Subcutaneous abdominal adipose tissue (tissue), 5 donors: Measurements from ENCODE around the gene OR5AK2.
"Not testable (repeated sequence)": the region's sequence is repeated elsewhere in the genome, so short reads cannot be mapped to it uniquely, and the experiment has no call there.

Experiments
- H3K27ac ChIP-seq: one replicate; pipeline ENCODE4 v1.7.0; 2013; ENCODE audit warnings: low read depth, mild to moderate bottlenecking, inconsistent platforms, low read length, moderate library complexity
- H3K27me3 ChIP-seq, 5 donors: one replicate each; pipeline ENCODE4 v1.7.0; 2013; ENCODE audit warnings: low read length in 5 of 5, inconsistent platforms in 1 of 5; ENCODE audit not compliant: control insufficient read depth in 5 of 5, insufficient read depth in 4 of 5
- H3K36me3 ChIP-seq, 5 donors: one replicate each; pipeline ENCODE4 v1.7.0; 2013; ENCODE audit warnings: low read length in 5 of 5; ENCODE audit not compliant: control insufficient read depth in 5 of 5, insufficient read depth in 5 of 5
- H3K4me1 ChIP-seq, 5 donors: one replicate each; pipeline ENCODE4 v1.7.0; 2013; ENCODE audit warnings: low read length in 5 of 5, mild to moderate bottlenecking in 3 of 5, moderate library complexity in 1 of 5; ENCODE audit not compliant: control insufficient read depth in 5 of 5, insufficient read depth in 5 of 5
- H3K4me3 ChIP-seq, 5 donors: one replicate each; pipeline ENCODE4 v1.7.0; 2013; ENCODE audit warnings: low read length in 5 of 5, low read depth in 1 of 5
- H3K9ac ChIP-seq, 5 donors: one replicate each; pipeline ENCODE4 v1.7.0; 2013; ENCODE audit warnings: low read length in 5 of 5, mild to moderate bottlenecking in 4 of 5, moderate library complexity in 3 of 5
- H3K9me3 ChIP-seq, 5 donors: one replicate each; pipeline ENCODE4 v1.7.0; 2013; ENCODE audit warnings: low read length in 5 of 5; ENCODE audit not compliant: control insufficient read depth in 5 of 5
- donor health status: healthy.
- donor health status: healthy.
- donor health status: healthy.
- donor health status: healthy.
- donor health status: healthy.

OR5AK2 gene, protein sequence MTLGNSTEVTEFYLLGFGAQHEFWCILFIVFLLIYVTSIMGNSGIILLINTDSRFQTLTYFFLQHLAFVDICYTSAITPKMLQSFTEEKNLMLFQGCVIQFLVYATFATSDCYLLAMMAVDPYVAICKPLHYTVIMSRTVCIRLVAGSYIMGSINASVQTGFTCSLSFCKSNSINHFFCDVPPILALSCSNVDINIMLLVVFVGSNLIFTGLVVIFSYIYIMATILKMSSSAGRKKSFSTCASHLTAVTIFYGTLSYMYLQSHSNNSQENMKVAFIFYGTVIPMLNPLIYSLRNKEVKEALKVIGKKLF

GRCh38 chr11:56988614-56989013, at the start of gene OR5AK2:
Gene OR5AK2 (plus strand): TSS chr11:56988914. CDS start chr11:56988914, 0 bp downstream.
- Histone ChIP-seq H3K9me3 (peaks cover 0 to 2% (median 2%) of the 10 kb centered on the region in 5 donors), H3K9ac (no peak within 1 kb of the TSS), H3K4me1 (no peaks in the 10 kb centered on the region), H3K36me3 (no peaks in the 10 kb centered on the region), H3K27me3 (no peaks in the 10 kb centered on the region), H3K27ac (no peak within 1 kb of the TSS), H3K4me3 (no peak within 1 kb of the TSS)

DNA sequence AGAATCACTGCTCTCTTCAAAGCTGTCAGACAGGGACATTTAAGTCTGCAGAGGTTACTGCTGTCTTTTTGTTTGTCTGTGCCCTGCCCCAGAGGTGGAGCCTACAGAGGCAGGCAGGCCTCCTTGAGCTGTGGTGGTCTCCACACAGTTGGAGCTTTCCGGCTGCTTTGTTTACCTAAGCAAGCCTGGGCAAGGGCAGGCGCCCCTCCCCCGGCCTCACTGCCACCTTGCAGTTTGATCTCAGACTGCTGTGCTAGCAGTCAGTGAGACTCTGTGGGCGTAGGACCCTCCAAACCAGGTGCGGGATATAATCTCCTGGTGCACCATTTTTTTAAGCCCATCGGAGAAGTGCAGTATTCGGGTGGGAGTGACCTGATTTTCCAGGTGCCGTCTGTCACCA, 43.2 kb upstream of the OR5AK2 start:
- H3K4me3 ChIP-seq, H3K9me3 ChIP-seq, H3K36me3 ChIP-seq, H3K27ac ChIP-seq, H3K27me3 ChIP-seq, H3K9ac ChIP-seq, H3K4me1 ChIP-seq: not testable (repeated sequence)

GRCh38 chr11:56948991-56949515, 39.7 kb upstream of the OR5AK2 start:
- H3K4me1 ChIP-seq: peaks cover 0 to 3% (median 0%) of the 10 kb centered on the region in 5 donors
- no peaks in the 10 kb centered on the region for H3K27me3 ChIP-seq
- H3K4me3 ChIP-seq: no peak overlapping the region
- H3K36me3 ChIP-seq: no peaks in the 10 kb centered on the region
- no peak overlapping the region for H3K27ac ChIP-seq
- no peak overlapping the region for H3K9ac ChIP-seq
- H3K9me3 ChIP-seq: peaks cover 0 to 9% (median 0%) of the 10 kb centered on the region in 5 donors

DNA sequence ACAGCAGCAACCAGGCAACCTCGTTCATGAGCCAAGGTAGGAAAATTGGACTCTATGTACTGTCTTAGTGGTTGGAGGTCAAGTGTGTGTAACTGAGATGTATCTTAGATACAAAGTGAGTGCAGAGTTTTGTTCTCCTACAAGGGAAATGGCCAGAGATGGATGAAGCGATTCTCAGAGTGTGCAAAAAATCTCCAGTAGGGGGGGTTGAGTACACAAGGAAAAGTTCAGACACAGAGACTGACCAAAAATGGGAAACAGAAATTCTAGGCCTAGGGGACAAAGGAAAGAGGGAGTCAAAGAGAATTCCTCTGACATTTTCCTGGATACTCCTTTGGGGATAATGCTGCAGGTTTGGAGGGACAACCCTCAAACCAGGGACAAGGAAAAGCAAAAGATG, 38.2 kb upstream of the OR5AK2 start:
- no peaks in the 10 kb centered on the region for H3K36me3 ChIP-seq
- no peaks in the 10 kb centered on the region for H3K27me3 ChIP-seq
- H3K4me3 ChIP-seq: no peak overlapping the region
- H3K9ac ChIP-seq: no peak overlapping the region
- H3K27ac ChIP-seq: no peak overlapping the region
- H3K4me1 ChIP-seq: peaks cover 0 to 3% (median 0%) of the 10 kb centered on the region in 5 donors
- peaks cover 0 to 11% (median 0%) of the 10 kb centered on the region in 5 donors for H3K9me3 ChIP-seq

DNA sequence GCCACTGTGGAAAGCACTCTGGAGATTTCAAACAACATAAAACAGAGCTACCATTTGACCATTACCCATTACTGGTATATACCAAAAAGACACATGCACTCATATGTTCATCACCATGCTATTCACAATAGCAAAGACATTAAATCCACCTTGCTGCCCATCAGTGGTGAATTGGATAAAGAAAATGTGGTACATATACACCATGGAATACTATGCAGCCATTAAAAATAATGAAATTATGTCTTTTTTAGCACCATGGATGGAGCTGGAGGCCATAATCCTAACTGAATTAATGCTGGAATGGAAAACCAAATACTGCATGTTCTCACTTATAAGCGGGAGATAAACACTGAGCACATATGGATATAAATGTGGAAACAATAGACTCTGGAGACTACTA, 34.8 kb upstream of the OR5AK2 start:
- not testable (repeated sequence) for H3K27ac ChIP-seq, H3K9ac ChIP-seq, H3K27me3 ChIP-seq, H3K4me3 ChIP-seq, H3K36me3 ChIP-seq
- Histone ChIP-seq H3K4me1 (peaks cover 0 to 12% (median 11%) of the 10 kb centered on the region in 5 donors), H3K9me3 (peaks cover 0 to 11% (median 0%) of the 10 kb centered on the region in 5 donors)

DNA sequence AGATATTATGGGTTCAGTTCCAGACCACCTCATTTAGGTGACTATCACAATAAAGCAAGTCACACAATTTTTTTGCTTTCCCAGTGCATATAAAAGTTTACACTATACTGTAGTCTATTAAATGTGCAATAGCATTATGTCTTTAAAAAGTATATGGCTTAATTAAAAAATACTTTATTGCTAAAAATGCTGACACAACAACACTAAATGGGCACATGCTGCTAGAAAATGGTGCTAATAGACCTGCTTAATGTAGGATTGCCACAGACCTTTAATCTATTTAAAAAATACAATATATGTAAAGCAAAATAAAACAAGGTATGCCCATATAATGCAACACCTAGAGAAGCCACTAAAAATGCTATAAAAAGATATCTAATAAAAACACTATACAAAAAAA, 27.1 kb upstream of the OR5AK2 start:
- Histone ChIP-seq H3K9ac (no peak overlapping the region), H3K27ac (no peak overlapping the region), H3K36me3 (no peaks in the 10 kb centered on the region), H3K4me1 (peaks cover 0 to under 1% (median 0%) of the 10 kb centered on the region in 5 donors), H3K9me3 (peaks cover 0 to 2% (median 0%) of the 10 kb centered on the region in 5 donors), H3K27me3 (no peaks in the 10 kb centered on the region), H3K4me3 (no peak overlapping the region)

DNA sequence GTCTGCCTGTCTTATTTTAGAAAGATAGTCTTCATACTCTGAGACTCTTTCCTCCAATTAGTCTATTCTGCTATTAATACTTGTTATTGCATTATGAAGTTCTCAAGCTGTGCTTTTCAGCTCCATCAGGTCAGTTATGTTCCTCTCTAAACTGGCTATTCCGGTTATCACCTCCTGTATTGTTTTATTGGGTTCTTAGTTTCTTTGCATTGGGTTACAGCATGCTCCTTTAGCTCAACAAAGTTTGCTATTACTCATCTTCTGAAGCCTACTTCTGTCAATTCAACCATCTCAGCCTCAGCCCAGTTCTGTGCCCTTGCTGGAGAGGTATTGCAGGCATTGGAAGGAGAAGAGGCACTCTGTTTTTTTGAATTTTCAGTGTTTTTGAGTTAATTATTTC, 21.0 kb upstream of the OR5AK2 start:
- H3K4me3 ChIP-seq: no peak overlapping the region
- no peaks in the 10 kb centered on the region for H3K4me1 ChIP-seq
- no peaks in the 10 kb centered on the region for H3K36me3 ChIP-seq
- H3K27ac ChIP-seq: no peak overlapping the region
- peaks cover 0 to 2% (median 0%) of the 10 kb centered on the region in 5 donors for H3K9me3 ChIP-seq
- H3K9ac ChIP-seq: no peak overlapping the region
- no peaks in the 10 kb centered on the region for H3K27me3 ChIP-seq

DNA sequence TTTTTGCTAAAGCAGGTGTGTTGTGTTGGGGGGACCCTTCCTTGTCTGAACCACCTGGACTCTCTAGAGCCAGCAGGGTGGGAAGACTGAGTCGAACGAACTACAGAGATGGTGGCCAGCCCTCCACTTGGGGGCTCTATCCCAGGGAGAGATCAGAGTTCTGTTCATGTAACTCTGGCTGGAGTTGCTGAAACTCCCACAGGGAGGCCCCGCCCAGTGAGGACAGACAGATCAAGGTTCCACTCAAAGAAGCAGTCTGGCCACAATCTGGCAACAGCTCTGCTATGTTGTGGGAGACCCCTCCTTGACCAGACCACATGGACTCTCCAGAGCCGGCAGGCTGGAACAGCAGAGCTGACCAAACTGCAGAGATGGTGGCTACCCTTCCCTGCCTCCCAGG, 20.2 kb upstream of the OR5AK2 start:
- Histone ChIP-seq H3K27ac (no peak overlapping the region), H3K9me3 (peaks cover 0 to 2% (median 0%) of the 10 kb centered on the region in 5 donors), H3K4me3 (no peak overlapping the region), H3K27me3 (no peaks in the 10 kb centered on the region), H3K4me1 (no peaks in the 10 kb centered on the region), H3K36me3 (no peaks in the 10 kb centered on the region), H3K9ac (no peak overlapping the region)

DNA sequence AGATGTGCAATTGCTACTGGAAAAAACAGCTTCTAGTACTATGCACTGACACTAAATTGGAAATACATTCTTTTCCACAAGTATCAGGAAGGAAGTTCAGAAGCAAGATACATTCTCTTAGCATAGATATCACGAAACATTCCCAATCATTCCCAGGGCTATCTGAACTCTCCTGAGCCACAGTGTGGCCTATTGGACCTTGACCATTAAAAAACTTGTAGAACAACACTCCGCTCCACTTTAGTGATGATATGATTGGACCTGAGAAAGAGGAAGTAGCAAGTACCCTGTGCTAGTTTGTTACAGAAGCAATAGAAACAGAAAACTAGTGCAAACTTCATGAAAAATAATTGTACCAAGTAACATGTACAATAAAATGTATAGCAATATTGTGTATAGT, 11.4 kb upstream of the OR5AK2 start:
- no peak overlapping the region for H3K9ac ChIP-seq
- H3K4me3 ChIP-seq: no peak overlapping the region
- peaks cover 0 to 5% (median 2%) of the 10 kb centered on the region in 5 donors for H3K4me1 ChIP-seq
- H3K36me3 ChIP-seq: no peaks in the 10 kb centered on the region
- H3K27me3 ChIP-seq: no peaks in the 10 kb centered on the region
- H3K9me3 ChIP-seq: no peaks in the 10 kb centered on the region
- H3K27ac ChIP-seq: no peak overlapping the region

DNA sequence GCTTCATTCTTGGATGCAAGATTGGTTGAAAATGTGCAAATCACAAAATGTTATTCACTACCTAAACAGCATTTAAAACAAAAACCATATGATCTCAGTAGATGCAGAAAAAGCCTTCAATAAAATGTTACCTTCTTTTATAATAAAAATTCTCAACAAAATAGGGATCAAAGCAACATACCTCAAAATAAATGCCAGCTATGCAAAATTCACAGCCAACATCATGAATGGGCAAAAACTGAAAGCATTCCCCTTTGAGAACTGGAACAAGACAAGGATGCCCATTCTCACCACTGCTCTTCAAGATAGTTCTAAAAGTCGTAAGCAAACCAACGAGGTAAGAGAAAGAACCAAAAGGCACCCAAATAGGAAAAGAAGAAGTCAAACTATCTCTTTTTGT, 2.0 kb downstream of the OR5AK2 start:
- Histone ChIP-seq H3K9me3 (peaks cover 4 to 20% (median 16%) of the 10 kb centered on the region in 5 donors), H3K27ac (no peak overlapping the region), H3K4me1 (no peaks in the 10 kb centered on the region), H3K9ac (no peak overlapping the region), H3K27me3 (no peaks in the 10 kb centered on the region), H3K4me3 (no peak overlapping the region), H3K36me3 (no peaks in the 10 kb centered on the region)
